Measurements from ENCODE around the gene CAPN15. TPM values are rescaled to one million over a fixed set of nuclear protein-coding genes. Genes with fewer than 3 reads are reported as not detected.

The CAPN15 gene
- total RNA-seq, 1 experiment from 2014 or later, result 7.1 TPM

DNA sequence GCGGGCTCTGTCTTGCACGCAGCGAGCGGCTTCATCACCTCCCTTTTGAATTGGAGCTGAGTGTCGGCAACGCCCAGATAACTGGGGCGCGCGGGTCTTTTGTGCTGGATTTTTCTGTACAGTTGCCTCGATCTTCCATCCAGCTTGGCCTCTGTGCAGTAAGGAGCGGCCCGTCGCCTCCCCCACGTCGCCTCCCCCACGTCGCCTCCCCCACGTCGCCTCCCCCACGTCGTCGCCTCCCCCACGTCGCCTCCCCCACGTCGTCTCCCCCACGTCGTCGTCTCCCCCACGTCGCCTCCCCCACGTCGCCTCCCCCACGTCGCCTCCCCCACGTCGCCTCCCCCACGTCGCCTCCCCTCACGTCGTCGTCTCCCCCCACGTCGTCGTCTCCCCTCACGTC, 17.0 kb downstream of the CAPN15 start:
- DNase-seq (ENCODE audit: low read depth), result no peak

GRCh38 chr16:546909-547770, 19.6 kb downstream of the CAPN15 start:
- DNase-seq (ENCODE audit: low read depth), result no peak

- no peak for DNase-seq (ENCODE audit: low read depth)
Observed at GRCh38 chr16:548586-548985, 21.1 kb downstream of the CAPN15 start.

DNA sequence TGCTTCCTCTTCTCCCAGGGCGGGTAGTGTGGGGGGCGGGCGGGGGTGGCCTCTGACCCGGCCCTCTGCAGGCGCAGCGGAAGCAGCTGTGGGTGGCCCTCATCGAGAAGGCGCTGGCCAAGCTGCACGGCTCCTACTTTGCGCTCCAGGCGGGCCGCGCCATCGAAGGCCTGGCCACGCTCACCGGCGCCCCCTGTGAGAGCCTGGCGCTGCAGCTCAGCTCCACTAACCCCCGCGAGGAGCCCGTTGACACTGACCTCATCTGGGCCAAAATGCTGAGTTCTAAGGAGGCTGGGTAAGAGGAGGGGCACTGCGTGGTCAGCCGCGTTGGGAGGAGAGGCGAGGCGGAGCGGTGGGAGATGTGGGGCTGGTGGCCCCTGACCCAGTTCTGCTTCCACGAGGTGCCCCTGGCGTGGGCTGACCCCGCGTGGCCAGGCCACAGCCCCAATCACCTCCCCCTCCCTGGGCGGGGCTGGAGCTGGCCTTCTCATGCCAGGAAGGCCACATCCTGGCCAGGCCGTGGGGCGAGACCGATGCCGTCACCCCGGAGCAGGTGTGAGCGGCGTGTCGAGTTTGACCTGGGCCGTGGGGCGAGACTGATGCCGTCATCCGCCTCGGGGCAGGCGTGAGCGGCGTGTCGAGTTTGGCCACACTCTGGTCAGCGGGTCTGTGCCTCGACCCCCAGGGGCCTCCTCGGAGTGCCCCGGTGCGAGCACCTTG, 22.2 kb downstream of the CAPN15 start:
- no peak for DNase-seq (ENCODE audit: low read depth)

DNA sequence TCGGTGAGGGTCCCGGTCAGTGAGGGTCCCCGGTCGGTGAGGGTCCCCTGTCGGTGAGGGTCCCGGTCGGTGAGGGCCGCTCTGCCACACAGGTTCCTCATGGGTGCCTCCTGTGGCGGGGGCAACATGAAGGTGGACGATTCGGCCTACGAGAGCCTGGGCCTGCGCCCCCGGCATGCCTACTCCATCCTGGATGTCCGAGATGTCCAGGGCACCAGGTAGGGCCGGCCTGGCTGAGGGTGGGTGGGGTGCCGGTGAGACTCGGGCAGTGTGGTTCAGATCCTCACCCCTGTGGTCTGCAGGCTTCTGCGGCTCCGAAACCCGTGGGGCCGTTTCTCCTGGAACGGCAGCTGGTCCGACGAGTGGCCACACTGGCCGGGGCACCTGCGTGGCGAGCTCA, 23.7 kb downstream of the CAPN15 start:
- DNase-seq (ENCODE audit: low read depth), result no peak

DNA sequence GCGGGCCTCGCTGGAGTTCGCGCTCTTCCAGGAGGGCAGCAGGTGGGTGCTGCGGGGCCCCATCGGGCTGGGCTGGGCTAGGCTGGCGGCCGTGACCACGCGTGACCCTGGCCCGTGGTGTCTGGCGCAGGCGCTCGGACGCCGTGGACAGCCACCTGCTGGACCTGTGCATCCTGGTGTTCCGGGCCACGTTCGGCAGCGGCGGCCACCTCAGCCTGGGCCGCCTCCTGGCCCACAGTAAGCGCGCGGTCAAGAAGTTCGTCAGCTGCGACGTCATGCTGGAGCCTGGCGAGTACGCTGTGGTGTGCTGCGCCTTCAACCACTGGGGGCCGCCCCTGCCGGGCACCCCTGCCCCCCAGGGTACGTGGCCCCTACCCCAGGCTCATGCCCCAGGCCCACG, 24.7 kb downstream of the CAPN15 start:
- no peak for DNase-seq (ENCODE audit: low read depth)

DNA sequence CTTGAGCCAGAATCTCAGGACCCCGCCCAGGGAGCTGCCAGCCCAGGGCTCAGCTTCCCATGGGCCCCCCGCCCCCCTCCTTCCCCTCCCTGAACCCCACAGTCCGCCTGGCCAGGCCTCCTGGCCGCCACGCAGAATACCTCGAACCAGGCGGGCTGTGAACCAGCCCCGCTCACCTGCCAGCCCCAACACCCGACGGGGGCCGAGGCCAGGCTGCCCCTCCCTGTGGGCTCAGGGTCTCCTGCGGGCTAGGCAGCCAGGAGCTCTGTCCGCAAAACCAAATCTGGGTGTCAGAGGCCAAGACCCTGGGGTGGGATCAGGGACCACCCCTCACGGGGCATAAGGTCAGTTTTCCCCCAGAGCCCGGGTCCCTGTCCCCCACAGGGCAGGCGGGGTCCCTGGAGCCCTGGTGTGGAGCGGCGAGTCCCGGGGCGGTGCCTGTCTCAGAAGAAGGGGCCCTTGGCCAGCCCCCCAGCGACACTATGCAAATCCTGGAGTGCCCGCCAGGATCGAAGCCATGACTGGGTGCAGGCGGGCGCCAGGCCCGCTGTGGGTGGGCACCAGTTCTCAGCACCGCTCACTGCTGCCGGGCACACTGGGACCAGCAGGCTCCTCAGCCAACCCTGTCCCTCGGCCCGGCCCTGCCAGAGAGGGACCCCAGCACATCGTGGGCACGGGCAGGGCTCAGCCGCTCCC, 26.2 kb downstream of the CAPN15 start:
- no peak for DNase-seq (ENCODE audit: low read depth)

GRCh38 chr16:554297-554621, 26.7 kb downstream of the CAPN15 start:
- DNase-seq (ENCODE audit: low read depth), result no peak

- DNase-seq (ENCODE audit: low read depth), result peak; percentile 39
Observed at GRCh38 chr16:554640-555365, 27.3 kb downstream of the CAPN15 start.

GRCh38 chr16:555528-556473, 28.3 kb downstream of the CAPN15 start:
- no peak for DNase-seq (ENCODE audit: low read depth)

DNA sequence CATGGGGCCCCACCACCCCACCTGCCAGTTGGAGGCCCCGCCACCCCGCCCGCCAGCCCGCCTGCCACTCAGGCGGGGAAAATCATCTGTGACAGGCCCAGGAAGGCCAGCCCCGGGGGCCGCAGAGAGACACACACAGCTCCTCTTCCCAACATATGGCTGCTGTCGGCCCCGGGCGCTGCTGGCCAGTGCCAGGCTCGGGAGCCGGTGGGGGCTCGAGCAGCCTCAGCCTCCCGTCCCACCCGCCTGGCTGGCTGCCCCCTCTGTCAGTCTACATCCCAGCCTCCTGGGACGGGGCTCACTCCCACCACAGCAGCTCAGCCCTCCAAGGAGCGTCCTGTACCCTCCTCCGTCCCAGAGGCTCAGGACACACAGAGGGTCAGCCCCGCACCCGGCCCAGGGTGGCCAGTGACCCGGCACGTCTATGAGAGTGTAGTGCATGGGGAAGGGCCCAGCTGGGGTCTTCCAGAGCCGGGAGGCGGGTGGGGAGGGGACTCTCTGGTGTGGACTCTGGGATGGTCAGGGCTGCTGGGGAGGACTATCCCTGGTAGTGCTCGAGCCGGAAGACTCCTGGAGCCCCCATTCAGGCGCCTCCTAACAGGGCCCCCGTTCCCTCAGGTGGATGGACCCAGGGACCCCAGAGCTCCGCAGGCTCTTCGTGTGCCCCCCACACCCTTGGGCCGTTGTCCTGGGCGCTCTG, 29.1 kb downstream of the CAPN15 start:
- no peak for DNase-seq (ENCODE audit: low read depth)

DNA sequence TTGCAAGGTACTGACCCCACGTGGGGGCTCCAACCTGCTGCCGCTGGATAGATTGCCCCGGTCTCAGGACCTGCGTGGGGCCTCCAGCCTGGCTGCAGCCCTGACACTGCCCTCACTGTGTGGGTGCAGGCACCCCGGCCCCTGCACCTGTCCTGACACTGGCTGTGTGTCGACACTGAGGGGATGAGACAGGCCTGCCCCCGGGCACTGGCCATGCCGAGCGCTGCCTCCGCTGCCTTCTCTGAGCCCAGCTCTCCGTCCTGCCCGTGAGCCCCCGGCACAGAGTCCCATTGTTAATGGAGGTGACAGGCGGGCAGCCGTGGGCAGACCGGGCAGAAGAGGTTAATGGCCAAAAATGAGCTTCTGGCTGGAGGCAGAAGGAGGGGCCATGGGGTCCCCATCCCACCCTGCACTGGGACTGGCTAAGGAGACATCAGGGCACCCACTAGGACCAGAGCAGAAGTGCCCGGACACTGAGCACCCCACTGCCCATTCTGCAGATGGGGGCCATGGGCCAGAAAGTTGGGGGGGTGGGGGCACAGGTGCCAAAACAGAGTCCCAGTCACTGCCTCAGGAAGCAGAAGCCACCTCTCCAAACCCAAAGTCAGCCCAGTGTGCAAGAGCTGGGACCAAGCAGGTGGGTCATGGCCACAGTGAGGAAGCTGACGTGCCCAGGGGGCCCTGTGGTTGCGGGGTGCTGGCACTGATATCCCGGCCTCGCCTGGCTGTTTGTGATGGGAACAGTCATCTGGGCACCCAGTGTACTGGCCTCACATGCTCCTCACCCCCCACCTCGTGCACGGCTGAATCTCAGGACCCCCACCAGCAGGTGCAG, 30.2 kb downstream of the CAPN15 start:
- DNase-seq (ENCODE audit: low read depth), result no peak

DNA sequence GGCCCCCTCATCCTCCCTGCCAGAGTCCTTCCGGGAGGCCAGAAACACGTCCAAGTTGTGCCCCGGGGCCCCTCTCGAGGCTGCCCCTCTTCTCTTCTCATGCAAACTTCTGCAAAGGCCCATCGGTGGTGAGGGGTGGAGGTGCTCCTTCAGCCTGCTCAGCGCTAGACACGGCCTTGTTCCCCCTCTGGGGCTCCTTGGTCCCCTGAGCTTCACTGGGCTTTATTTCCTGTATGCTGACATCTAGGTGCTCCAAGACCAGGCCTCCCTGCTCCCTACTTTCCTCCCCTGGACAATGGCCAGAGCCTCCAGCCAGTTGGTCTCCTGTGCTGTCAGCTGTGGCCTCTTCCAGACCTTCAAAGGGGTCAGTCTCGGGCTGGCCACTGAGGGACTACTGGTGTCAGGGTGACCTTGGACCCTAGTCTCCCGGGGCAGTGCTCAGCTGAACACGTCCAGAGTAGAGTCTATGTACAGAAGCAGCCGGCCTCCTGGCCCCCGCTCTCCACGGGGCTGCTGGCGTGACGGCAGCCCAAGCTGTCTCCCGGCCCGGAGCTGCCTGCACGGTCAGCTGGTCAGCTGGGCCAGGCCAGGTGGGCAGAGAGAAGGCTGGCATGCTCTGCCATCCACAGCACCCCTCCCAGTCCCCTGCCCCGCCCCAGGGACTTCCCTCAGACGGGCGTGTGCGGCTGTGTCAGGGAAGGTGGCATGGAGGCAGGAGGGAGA, 30.9 kb downstream of the CAPN15 start:
- DNase-seq (ENCODE audit: low read depth), result no peak

DNA sequence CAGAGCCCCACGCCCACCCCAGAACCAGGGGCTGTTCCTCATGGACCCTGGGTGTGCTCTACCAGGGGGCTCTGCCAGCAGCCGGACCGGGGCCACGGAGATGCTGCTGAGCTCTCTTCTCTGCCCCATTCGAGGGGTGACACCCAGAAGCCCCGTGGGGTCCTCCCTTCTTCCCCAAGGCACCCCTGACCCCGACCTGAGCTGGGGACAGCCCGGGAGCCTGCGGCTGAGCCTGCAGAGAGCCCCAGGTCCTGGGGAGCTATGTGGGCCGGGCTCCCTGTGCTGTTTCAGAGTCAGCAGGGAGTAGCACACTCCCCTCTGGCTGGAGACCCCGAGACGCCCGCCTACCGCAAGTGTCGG, 31.5 kb downstream of the CAPN15 start:
- DNase-seq (ENCODE audit: low read depth), result no peak

- no peak for DNase-seq (ENCODE audit: low read depth)
Observed at GRCh38 chr16:559411-560203, 32.1 kb downstream of the CAPN15 start.

DNA sequence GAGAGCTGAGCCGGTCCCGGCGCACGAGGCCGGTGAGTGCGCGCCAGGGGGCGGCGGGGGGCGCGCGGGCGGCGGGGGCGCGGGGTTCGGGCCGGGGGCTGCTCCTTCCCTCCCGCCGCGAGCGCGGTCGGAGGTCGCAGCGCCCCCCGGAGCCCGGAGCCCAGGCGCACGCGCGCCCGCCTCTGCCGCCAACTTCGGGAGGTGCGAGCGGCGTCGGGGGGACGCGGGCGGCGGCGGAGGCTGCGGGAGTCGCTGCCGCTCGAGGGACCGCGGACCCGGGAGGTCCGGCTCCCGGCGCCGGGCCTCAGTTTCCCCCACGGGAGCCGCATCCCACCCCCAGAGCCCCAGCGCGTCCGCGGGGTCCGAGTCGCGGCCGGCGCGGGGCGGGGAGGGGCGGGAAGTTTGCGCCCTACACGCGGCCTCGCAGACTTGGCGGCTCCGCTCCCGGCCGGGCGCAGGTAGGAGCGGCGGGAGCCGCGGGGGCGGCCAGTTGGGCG, 32.7 kb downstream of the CAPN15 start, which contains the start of gene PRR35:
TSS of gene PRR35 (plus strand) at position 191 of the 497 bp plus-strand sequence. CDS start 2,901 bp downstream, outside the sequence.
- DNase-seq (ENCODE audit: low read depth), result no peak

DNA sequence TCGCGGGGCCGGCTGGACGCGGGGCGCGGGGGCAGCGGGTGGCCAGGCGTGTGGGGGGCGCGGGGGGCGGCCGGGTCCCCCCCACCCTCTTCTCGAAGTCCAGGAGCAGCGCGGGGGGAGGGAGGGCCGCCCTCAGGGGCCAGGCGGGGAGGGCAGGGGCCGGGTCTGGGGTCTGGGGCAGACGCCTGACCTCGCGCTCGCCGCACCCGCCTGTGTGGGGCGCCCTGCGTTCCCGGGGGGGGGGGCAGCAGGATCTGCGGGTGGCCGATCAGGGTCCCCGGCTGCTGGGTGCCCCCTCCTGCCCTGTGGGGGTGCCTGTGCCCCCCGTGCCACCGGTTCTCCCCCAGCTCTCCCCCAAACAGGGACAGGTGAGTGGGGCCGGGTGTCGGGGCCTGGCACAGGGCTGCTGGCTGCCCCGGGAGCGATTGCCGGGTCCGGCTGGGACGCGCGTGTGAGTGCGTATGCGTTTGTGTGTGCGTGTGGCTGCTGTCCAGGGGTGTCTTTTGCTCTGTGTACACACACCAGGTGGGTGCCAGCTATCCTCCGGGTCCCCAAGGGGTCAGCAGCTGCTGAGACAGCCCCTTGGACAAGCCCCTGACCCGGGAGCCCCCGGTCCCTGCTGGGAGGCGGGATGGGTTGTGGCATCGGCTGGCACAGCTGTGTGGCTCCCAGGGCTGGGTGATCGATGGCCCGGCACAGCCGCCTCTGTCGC, 33.3 kb downstream of the CAPN15 start:
- DNase-seq (ENCODE audit: low read depth), result no peak

Data from RPMI7951 (cell line).